H1 (cell line): ENCODE results near the gene B4GALT5. TPM values are rescaled to one million over a fixed set of nuclear protein-coding genes. Genes with fewer than 3 reads are reported as not detected.

Experiments used
- BCL11A ChIP-seq, 2 experiments: IDR thresholded peaks; one replicate each; pipeline ENCODE4 v1.6.1; 2011; ENCODE audit warnings: low read depth in 2 of 2, low read length in 2 of 2, mild to moderate bottlenecking in 2 of 2
- POLR2A ChIP-seq, 2 experiments: IDR thresholded peaks; 1 replicate in 1 of 2; 2 replicates in 1 of 2; pipeline ENCODE4 v1.6.1; 2011; ENCODE audit warnings: low read depth in 2 of 2, low read length in 2 of 2, mild to moderate bottlenecking in 2 of 2; ENCODE audit errors: control extremely low read depth in 1 of 2
- SAP30 ChIP-seq: fragments of 300-600 bp; sonication (generic); IDR thresholded peaks from 2 replicates; pipeline ENCODE4 v1.7.1; 2012; ENCODE audit warnings: low read length, moderate library complexity, mild to moderate bottlenecking, inconsistent platforms; ENCODE audit not compliant: insufficient read depth, insufficient replicate concordance
- polyA plus RNA-seq, 7 experiments: library from polyadenylated mRNA; depleted of rRNA in 3 of 7; stranded (reverse) in 5 of 7; unstranded in 2 of 7; fragments of >200 nt in 5 of 7; fragments of 200-250 nt in 2 of 7; gene quantifications; 1 replicate in 5 of 7; 2 replicates in 1 of 7; 4 replicates in 1 of 7; pipeline versions ENCODE4 v1.2.1 to v1.2.3, GENCODE V29; 2011 to 2013; ENCODE audit warnings: missing spikeins in 2 of 7, mixed read lengths in 2 of 7
- total RNA-seq: library from RNA; stranded (reverse); fragmentation: NEBNext Ultra II Directional; extraction: Animal tissue kit (Norgen Biotek cat#: 25700); gene quantifications from 2 replicates; pipeline ENCODE4 v1.2.1, GENCODE V29; 2021

The B4GALT5 gene
- total and polyA plus RNA-seq, 2 of the 8 experiments (the other 6 are each of a cell fraction or from before 2014, with no cell fraction given) = 46.5 to 75.4 TPM

DNA sequence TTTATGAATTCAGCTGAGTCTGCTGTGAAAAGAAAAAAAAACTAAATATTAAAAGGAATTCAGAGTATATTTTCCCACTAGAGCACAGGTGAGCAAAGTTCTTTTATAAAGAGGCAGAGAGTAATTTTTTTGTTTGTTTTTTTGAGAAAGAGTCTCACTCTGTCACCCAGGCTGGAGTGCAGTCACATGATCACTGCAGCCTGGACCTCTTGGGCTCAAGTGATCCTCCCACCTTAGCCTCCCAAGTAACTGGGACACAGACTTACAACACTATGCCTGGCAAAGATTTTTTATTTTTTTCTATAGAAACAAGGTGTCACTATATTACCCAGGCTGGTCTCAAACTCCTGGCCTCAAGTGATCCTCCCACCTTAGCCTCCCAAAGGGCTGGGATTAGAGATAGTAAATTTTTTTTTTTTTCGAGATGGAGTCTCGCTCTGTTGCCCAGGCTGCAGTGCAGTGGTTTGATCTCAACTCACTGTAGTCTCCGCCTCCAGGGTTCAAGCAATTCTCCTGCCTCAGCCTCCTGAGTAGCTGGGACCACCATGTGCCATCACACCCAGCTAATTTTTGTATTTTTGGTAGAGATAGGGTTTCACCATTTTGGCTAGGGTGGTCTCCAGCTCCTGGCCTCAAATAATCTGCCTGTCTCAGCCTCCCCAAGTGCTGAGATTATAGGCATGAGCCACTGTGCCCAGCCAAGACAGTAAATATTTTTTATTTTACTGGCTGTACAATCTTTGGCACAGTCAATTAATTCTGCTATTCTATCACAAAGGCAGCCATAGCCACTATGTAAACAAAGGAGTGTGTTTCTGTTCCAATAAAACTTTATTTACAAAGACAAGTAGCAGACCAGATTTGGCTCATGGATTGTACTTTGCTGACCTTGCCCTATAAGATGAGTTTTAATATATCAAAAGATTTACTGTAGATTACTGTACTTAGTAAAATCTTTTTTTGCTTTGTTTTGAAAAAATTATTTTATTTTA is 14.5 kb upstream of the B4GALT5 start (continued):
- TF ChIP-seq SAP30 (no peak), BCL11A (IDR thresholded peaks at IDR 0.05; ENCODE audit: low read depth in 2 of 2, low read length in 2 of 2) (no peak), POLR2A (IDR thresholded peaks at IDR 0.05; ENCODE audit: control extremely low read depth in 1 of 2, low read depth in 2 of 2, low read length in 2 of 2) (no peak)
- TF ChIP-seq, all 59 proteins: peak for 0
